Left lung (tissue), 14 donors: Measurements from ENCODE around the gene MRNIP. TPM values are rescaled to one million over a fixed set of nuclear protein-coding genes. Genes with fewer than 3 reads are reported as not detected.

Experiments
- ATAC-seq: fragments of 200-7000 bp; cut with Tn5 transposase; one replicate; pipeline ENCODE4 v1.9.1; 2020; ENCODE audit warnings: moderate library complexity
- DNase-seq, 4 donors: peaks; one replicate each; pipeline ENCODE4 v3.0.0-alpha.2; 2013 to 2020
- H3K27ac ChIP-seq, 2 donors: fragments of 200-600 bp; sonication (generic) in 1 of 2; one replicate each; pipeline versions ENCODE4 v1.5.0 to v1.8.0; 2020 to 2021
- H3K27me3 ChIP-seq, 2 donors: fragments of 200-600 bp; sonication (generic) in 1 of 2; one replicate each; pipeline versions ENCODE4 v1.5.0 to v1.8.0; 2020 to 2021
- H3K36me3 ChIP-seq, 2 donors: fragments of 200-600 bp; sonication (generic) in 1 of 2; one replicate each; pipeline versions ENCODE4 v1.5.0 to v1.8.0; 2020 to 2021
- H3K4me1 ChIP-seq, 2 donors: fragments of 200-600 bp; one replicate each; pipeline ENCODE4 v1.8.0; 2021
- H3K4me3 ChIP-seq, 2 donors: fragments of 200-600 bp; sonication (generic) in 1 of 2; one replicate each; pipeline versions ENCODE4 v1.5.0 to v1.8.0; 2020 to 2021; ENCODE audit warnings: mild to moderate bottlenecking in 1 of 2
- H3K9me3 ChIP-seq, 2 donors: fragments of 200-600 bp; sonication (generic) in 1 of 2; one replicate each; pipeline versions ENCODE4 v1.5.0 to v1.8.0; 2020 to 2021
- intact Hi-C, 2 donors: fragments of 100-400 bp; cut with DNase I; formaldehyde crosslinking; loops; one replicate each; pipeline versions ENCODE4 v1.11.2 to v1.14.2; 2022
- long read RNA-seq, 12 donors: library from polyadenylated mRNA in 2 of 12; unstranded in 2 of 12; transcript quantifications; one replicate each; pipeline ENCODE4 v2.0.0 and lab custom pipeline, GENCODE V29; 2019 to 2026
- polyA plus RNA-seq, 6 donors: library from polyadenylated mRNA; unstranded; fragments of 120-200 nt; gene quantifications; one replicate each; pipeline ENCODE4 v1.2.1, GENCODE V29; 2013; ENCODE audit not compliant: insufficient read length in 6 of 6
- total RNA-seq, 2 donors: library from RNA; stranded (reverse); fragmentation: NEBNext Ultra II Directional; extraction: Animal tissue kit (Norgen Biotek cat#: 25700); gene quantifications; one replicate each; pipeline ENCODE4 v1.2.1, GENCODE V29; 2021
- TF ChIP-seq, protein P1 (sequence below), 2 donors: fragments of 200-600 bp; sonication (generic) in 1 of 2; IDR thresholded peaks; one replicate each; pipeline versions ENCODE4 v1.5.0 to v1.8.0; 2021; ENCODE audit warnings: antibody characterized with exemption in 2 of 2
- donor health status: DM: no; HTN: yes; CAD: no.
- donor health status: DM: no; HTN: no; CAD: no.

The MRNIP gene
- 10 to 100 TPM; 16.9 to 18.2 TPM for total RNA-seq
- polyA plus RNA-seq: 10 to 100 TPM; 39.6 to 55.6 (median 47.1) TPM
- long read RNA-seq, donor 1, transcript MRNIP-202 (5 exons, 1,004 nt): minor isoform, 6 of 17 reads
- long read RNA-seq, donor 1, transcript MRNIP-201 (7 exons, 1,238 nt): major isoform, 7 of 17 reads
- long read RNA-seq, donor 1, partial matches to known transcripts: 0 of 17 reads
- long read RNA-seq, donor 1, other reads (novel, unspliced or antisense): 0 of 17 reads
- long read RNA-seq, donor 2, full-length matches to known transcripts: 3 of 84 reads
- long read RNA-seq, donor 2, partial matches to known transcripts: 81 of 84 reads
- long read RNA-seq, donor 2, other reads (novel, unspliced or antisense): 0 of 84 reads
- long read RNA-seq, donor 3, full-length matches to known transcripts: 8 of 8 reads
- long read RNA-seq, donor 3, partial matches to known transcripts: 0 of 8 reads
- long read RNA-seq, donor 3, other reads (novel, unspliced or antisense): 0 of 8 reads
- long read RNA-seq, donor 4, transcript MRNIP-201 (7 exons, 1,238 nt): major isoform, 7 of 12 reads
- long read RNA-seq, donor 4, partial matches to known transcripts: 2 of 12 reads
- long read RNA-seq, donor 4, other reads (novel, unspliced or antisense): 2 of 12 reads
- long read RNA-seq, donor 5, full-length matches to known transcripts: 11 of 11 reads
- long read RNA-seq, donor 5, partial matches to known transcripts: 0 of 11 reads
- long read RNA-seq, donor 5, other reads (novel, unspliced or antisense): 0 of 11 reads
- long read RNA-seq, donor 6, partial matches to known transcripts: 0 of 8 reads
- long read RNA-seq, donor 6, other reads (novel, unspliced or antisense): 0 of 8 reads
- long read RNA-seq, donor 7, transcript MRNIP-201 (7 exons, 1,238 nt): major isoform, 5 of 8 reads
- long read RNA-seq, donor 7, partial matches to known transcripts: 0 of 8 reads
- long read RNA-seq, donor 7, other reads (novel, unspliced or antisense): 0 of 8 reads
- long read RNA-seq, donor 8, full-length matches to known transcripts: 8 of 8 reads
- long read RNA-seq, donor 8, partial matches to known transcripts: 0 of 8 reads
- long read RNA-seq, donor 8, other reads (novel, unspliced or antisense): 0 of 8 reads
- long read RNA-seq, donor 9: 0 reads
- long read RNA-seq, donor 10, transcript MRNIP-201 (7 exons, 1,238 nt): major isoform, 10 of 12 reads
- long read RNA-seq, donor 10, partial matches to known transcripts: 0 of 12 reads
- long read RNA-seq, donor 10, other reads (novel, unspliced or antisense): 2 of 12 reads
- long read RNA-seq, donor 11, transcript MRNIP-201 (7 exons, 1,238 nt): major isoform, 5 of 14 reads
- long read RNA-seq, donor 11, partial matches to known transcripts: 0 of 14 reads
- long read RNA-seq, donor 11, other reads (novel, unspliced or antisense): 0 of 14 reads
- long read RNA-seq, donor 12, partial matches to known transcripts: 493 of 532 reads
- long read RNA-seq, donor 12, other reads (novel, unspliced or antisense): 31 of 532 reads

- intact Hi-C loops: no loop called here
- peak within 1 kb of the TSS; percentile 81 to 89 for H3K27ac ChIP-seq
- ATAC-seq (peak; percentile 99), DNase-seq (peak; percentile 96 to 100 (median 97))
- H3K9me3 ChIP-seq: peaks cover 0 to 5% of the 10 kb centered on the region in 2 donors
- peak within 1 kb of the TSS; percentile 71 to 96 for H3K4me3 ChIP-seq
- no peaks in the 10 kb centered on the region for H3K27me3 ChIP-seq
- peaks cover 0 to 19% of the 10 kb centered on the region in 2 donors for H3K36me3 ChIP-seq
- TF ChIP-seq, protein P1, sequence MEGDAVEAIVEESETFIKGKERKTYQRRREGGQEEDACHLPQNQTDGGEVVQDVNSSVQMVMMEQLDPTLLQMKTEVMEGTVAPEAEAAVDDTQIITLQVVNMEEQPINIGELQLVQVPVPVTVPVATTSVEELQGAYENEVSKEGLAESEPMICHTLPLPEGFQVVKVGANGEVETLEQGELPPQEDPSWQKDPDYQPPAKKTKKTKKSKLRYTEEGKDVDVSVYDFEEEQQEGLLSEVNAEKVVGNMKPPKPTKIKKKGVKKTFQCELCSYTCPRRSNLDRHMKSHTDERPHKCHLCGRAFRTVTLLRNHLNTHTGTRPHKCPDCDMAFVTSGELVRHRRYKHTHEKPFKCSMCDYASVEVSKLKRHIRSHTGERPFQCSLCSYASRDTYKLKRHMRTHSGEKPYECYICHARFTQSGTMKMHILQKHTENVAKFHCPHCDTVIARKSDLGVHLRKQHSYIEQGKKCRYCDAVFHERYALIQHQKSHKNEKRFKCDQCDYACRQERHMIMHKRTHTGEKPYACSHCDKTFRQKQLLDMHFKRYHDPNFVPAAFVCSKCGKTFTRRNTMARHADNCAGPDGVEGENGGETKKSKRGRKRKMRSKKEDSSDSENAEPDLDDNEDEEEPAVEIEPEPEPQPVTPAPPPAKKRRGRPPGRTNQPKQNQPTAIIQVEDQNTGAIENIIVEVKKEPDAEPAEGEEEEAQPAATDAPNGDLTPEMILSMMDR (IDR thresholded peaks at IDR 0.05): no peak
- H3K4me1 ChIP-seq: peaks cover 6 to 13% of the 10 kb centered on the region in 2 donors
Measured at GRCh38 chr5:179858586-179859427, at the start of gene MRNIP. Gene MRNIP (minus strand): TSS chr5:179858817. CDS start chr5:179858796, 21 bp downstream.

- Histone ChIP-seq H3K9me3 (no peaks in the 10 kb centered on the region), H3K27ac (peak within 1 kb of the TSS; percentile 77 to 86), H3K4me3 (peak within 1 kb of the TSS; percentile 53 to 68), H3K27me3 (no peaks in the 10 kb centered on the region), H3K36me3 (peaks cover 0 to 20% of the 10 kb centered on the region in 2 donors), H3K4me1 (peaks cover 0 to 32% of the 10 kb centered on the region in 2 donors)
- peak; percentile 64 to 95 (median 76) for DNase-seq
- intact Hi-C loops: loop anchor here in 1 of 2 donors (10.0 kb wide), 1 partner anchor 143 kb away; no protein-coding TSS in a partner anchor
- ATAC-seq: peak; percentile 95
- TF ChIP-seq, protein P1 (IDR thresholded peaks at IDR 0.05): peak; percentile 19 to 60
Measured at GRCh38 chr5:179907556-179908324, 49.1 kb upstream of the MRNIP start, which contains the start of gene TBC1D9B. Gene TBC1D9B (minus strand): TSS chr5:179907897. CDS start chr5:179907821, 76 bp downstream.

- peak overlapping the region; percentile 39 to 86 for H3K27ac ChIP-seq
- intact Hi-C loops: loop anchor here in 1 of 2 donors (10.0 kb wide), 1 partner anchor 142 kb away; no protein-coding TSS in a partner anchor
- no peaks in the 10 kb centered on the region for H3K9me3 ChIP-seq
- H3K36me3 ChIP-seq: peaks cover 0 to 28% of the 10 kb centered on the region in 2 donors
- DNase-seq: peak; percentile 10 to 82 (median 28)
- TF ChIP-seq, protein P1 (IDR thresholded peaks at IDR 0.05): no peak
- H3K27me3 ChIP-seq: no peaks in the 10 kb centered on the region
- peaks cover 0 to 32% of the 10 kb centered on the region in 2 donors for H3K4me1 ChIP-seq
- peak; percentile 35 for ATAC-seq
- H3K4me3 ChIP-seq: peak overlapping the region; percentile 53 to 68
Measured at GRCh38 chr5:179906795-179907555, 48.4 kb upstream of the MRNIP start.
